GM19463 (cell line): ENCODE results near the gene ACTG1.

ENCODE experiments used
- ATAC-seq: cut with Tn5 transposase; IDR thresholded peaks from one replicate; pipeline ENCODE4 v1.9.1; 2021; ENCODE audit warnings: mild to moderate bottlenecking, moderate library complexity; ENCODE audit not compliant: unreplicated experiment

The ACTG1 gene

DNA sequence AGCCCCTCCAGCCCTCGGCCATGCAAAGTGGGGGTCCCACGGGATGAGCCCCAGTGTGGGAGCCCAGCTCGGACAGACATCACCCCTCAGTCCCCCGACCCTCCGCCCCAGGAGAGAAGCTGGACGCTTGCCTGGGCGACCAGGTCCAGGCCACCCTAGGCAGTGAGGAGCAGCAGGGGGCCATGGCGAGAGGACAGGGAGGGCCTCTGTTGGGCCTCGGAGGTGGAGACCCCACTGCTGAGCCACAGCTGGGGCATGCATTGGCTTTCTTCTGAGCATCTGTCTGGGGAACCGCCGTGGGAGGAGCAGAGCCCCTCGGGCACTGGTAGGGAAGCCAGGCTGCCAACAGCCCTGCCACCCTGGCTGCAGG is 13.0 kb downstream of the ACTG1 start:
- no peak for ATAC-seq

DNA sequence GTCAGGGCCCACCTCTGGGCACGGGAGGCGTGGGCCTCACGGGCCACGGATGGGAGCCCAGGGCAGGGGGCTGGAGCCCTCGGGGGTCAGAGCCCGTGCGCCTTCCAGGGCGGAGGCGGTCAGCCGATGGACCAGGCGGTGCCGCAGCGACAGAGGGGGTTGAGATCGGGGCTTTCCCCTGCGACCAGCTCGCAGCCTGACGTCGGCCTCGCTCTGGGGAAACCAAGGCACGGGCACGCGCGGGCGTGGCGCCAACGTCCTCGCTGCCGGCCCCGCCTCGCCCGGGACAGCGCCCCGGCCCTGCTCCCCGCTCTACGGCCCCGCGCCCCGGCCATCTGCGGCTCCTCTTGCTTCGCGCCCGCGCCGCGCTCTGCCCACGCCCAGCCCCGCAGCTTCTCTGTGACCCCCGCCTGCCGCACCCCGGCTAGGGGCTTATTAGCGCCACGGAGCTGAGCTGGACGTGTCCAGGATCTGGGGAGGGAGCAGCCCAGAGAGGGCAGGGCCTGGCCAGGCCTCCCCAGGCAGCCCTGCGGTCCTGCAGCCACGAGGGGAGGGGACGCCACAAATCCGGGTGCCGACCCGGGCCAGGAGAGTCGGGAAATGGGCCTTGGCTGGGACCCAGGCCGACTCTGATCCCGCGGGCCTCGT is 13.5 kb downstream of the ACTG1 start:
- ATAC-seq = no peak

DNA sequence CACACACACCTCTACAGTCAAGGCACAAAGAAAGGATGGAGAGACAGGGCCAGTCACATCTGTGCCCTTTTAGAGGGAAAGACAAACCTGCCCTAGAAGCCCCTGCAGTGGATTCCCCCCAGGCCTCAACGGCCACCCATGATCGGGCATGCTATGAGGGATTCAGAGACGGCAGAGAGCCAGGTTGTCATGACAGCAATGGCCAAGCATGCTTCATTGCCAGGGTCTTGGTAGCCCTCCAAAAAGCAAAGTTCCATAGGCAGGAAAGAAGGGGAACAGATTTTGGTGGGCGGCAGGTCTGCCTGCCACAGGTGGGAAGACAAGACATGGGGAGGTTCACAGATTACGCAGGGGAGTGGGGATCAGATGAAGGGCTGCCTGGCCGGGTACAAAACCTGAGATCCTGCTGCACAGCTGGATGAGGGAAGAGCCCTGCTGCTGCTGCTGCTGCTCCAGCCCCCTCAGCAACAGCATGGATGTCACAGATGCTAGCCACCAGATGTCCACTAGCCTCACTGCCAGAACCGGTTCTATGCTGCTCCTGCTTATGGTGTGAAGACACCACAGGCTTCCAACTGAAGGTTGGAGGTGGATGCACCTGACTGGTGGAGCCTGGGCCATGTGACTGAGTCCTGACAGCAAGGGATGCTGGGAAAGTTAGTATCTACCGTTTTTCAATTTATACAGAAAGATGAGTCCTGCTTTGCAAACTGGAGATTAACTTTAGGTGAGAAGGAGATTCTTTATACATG is 17.8 kb downstream of the ACTG1 start:
- no peak for ATAC-seq

DNA sequence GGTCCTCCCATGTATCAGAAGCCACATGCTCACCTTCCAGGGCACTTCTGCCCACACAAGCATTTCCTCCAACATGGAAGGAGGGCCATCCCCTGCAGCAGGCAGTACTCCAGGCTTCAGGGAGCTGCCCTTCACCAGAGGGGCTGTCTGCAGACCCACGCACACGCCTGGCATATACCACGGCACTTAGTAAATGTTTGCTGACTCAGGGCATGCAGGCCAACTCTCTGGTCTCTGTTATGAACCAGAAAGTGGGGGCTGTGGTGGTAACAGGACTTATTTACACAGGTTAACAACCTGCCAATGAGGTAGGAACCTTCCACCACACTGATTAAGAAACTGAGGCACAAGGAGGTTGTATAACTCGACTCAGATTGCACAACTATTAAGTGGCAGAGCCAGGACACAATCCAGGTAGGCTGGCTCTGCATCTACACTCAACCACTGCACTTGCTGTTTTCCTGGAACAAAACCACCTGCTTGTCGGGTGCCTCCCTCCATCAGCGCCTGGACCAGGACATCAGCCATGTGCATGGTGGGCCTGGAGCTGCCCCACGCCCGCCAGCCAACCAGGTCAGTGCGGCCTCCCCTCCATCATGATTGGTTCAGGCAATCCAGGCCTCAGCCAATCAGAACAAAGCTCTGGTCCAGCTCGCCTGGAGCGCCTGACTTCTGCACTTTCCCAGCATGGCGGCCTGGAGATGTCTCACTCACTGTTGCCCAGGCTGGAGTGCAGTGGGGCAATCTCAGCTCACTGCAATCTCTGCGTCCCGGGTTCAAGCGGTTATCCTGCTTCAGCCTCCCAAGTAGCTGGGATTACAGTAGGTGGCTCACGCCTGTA is 19.2 kb downstream of the ACTG1 start:
- ATAC-seq = no peak

DNA sequence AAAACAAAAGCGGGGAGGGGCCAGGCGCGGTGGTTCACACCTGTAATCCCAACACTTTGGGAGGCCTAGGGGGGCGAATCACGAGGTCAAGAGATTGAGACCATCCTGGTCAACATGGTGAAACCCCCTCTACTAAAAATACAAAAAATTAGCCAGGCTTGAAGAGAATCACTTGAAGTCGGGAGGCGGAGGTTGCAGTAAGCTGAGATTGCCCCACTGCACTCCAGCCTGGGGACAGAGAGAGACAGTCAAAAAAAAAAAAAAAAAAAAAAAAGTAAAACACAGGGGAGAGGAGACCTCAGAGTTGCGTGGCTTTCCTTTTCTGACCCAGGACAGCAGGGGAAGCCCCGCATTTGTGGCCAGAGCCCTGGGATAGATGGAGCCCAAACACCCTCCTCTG is 19.9 kb downstream of the ACTG1 start:
- no peak for ATAC-seq

DNA sequence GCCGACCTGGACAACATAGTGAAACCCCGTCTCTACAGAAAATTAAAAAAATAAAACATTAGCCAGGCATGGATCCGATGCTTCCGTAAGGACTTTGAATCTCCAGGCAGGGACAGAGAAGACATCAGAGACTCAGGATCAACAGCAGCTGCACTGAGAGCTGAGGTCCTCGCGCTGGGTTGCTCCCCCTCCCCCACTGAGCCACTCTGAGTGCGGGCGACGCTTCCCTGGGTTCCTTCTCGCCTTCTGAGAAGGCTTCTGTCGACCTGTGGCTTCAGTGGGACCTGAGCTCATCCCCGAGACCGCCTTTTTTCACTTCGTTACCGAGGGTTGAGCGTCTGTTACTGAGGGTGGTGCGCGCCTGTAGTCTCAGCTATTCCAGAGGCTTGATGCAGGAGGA is 20.4 kb downstream of the ACTG1 start:
- no peak for ATAC-seq

DNA sequence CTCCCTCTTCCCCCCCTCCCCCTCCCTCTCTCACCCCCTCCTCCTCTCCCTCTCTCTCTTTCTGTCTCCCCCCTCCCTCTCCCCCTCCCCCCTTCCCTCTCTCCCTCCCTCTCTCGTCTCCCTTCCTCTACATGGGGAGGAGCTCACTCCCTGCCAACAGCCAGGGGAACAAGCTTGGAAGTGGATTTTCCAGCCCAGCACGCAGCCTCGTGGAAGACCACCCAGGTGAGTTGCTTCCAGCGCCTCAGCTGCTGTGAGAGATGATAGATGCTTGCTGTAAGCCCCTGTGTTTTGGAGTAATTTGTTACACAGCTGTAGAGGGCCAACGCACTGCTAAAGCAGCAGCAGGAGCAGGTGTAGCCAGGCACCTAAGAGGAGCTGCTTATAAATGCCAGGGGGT is 20.8 kb downstream of the ACTG1 start:
- ATAC-seq = no peak

DNA sequence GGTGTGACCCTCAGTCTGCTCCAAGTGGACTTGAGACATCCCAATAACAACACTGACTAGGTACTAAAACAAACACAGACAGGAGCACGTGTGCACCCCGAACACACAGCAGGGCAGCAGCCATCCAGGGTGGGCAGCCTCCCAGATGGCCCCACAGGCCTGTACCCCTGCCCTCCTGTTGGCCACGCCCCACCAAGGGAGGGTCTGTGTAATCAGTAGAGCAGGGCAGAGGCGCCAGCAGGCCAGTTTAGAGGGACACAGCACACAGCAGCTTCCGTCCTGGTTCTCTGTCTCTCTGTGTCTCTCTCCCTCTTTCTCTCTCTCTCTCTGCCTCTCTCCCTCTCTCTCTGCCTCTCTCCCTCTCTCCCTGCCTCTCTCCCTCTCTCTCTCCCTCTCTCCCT is 21.4 kb downstream of the ACTG1 start:
- no peak for ATAC-seq

DNA sequence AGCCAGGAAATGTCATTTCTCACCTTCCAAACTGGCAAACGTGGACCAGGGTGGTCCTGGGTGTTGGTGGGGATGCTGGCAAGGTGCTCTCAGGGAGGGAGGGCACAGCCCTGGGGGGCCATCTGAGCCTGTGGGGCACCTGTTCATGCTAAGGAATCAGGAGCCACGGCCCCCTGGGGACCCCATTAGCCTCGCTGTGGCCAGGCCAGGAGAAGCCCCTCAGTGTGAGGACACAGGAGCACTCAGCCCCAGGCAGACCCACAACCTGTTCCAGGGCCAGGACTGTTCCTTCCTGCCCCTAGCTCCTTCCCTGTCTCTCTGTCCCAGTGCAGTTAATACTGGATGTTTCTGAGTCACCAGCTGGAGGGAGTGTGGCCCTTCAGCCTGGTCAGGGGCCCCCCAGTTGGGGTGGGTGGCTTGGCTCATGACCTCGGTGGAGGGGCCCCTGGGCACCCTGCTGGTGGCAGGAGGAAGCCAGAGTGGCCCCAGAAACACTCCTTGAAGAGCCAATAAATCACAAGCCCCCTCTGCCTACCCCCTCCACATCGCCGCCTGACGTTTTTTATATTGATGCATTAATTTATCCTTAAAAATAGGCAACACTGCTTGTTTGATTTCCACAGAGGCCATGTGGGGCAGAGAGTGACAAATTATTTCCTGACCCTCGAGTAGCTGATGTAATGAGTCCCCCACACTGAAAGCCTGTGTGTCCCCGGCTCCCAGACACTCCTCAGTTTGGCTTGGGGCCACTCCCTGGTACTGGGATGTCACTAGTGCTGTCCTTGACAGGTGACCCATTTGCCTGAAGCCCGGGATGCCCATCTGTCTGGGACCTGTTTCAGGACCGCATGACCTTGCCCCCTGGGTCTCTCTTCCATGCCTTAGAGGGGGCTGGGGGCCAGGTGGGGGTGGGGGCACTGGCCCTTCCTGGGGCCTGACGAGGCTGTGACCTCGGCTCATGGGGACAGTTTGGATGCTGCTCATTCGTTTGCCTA is 22.3 kb downstream of the ACTG1 start:
- no peak for ATAC-seq

DNA sequence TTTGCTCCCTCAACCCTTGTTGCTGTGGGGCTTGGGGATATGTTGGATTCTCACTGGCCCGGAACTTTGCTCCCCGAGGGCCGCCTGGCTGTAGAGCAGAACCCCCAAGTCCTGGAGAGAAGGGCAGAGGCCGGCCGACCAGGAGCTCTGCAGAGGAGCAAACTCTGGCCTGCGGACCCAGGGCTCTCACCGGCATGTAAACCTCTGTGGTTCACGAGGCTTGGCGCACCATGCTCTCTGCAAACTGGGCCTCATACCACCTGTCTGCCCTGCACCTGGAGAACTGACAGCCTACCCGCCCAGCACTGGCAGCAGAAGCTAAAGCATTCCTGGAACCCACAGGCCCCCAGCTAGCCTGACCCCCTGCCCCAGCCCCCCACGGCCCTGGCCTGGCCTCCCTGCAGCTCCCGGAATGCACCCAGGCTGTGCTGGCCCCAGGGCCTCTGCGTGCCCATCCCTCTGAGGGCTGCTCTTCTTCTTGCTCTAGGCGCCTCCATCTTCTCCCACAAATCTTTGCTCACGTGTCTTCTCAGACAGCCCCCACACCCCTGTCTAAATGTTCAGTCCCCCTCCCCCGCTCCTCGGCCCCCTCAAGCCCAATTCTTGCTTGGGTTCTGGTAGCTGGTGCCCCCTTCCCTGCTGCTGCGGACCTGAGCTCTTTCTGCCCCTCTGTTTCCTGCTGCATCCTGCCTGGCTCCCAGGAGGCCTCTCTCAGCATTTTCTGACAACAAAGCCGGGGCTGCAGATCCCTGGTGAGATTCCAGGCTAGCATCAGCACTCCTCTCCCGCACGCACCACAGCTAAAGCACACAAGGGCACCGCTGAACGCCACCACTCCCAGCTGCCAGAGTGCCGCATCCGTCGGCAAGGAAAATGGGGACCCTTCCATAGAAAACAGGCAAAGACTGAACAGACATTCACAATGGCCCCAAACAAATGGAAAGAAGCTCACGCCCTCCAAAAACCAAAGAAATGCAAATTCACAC is 23.3 kb downstream of the ACTG1 start:
- no peak for ATAC-seq

DNA sequence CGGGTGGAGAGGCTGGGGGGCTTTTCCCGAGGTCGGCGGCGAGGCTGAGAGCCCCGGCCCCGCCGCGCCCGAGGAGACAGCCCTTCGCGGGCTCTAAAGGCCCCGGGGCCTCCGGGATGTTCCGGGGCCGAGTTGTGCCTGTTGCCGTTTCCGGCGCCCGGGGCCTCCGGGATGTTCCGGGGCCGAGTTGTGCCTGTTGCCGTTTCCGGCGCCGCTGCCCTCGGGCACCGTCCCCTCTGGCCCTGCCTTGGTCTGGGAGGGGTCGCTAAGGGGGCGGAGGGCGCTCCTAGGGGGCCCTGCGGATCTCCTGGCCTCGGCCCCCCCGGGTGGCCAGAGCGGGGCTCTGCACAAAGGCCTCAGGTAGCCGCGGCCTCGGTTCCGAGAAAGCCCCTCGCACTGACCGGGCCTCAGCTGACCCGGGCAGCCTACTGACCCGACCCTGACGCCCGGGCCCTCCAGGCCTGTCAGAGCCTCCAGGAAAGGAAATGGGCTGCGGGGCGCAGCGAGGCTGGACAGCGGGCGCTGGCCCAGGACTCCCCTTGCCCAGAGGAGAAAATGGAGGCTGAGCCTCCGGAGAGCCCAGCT is 24.2 kb downstream of the ACTG1 start:
- ATAC-seq = peak; percentile 7

DNA sequence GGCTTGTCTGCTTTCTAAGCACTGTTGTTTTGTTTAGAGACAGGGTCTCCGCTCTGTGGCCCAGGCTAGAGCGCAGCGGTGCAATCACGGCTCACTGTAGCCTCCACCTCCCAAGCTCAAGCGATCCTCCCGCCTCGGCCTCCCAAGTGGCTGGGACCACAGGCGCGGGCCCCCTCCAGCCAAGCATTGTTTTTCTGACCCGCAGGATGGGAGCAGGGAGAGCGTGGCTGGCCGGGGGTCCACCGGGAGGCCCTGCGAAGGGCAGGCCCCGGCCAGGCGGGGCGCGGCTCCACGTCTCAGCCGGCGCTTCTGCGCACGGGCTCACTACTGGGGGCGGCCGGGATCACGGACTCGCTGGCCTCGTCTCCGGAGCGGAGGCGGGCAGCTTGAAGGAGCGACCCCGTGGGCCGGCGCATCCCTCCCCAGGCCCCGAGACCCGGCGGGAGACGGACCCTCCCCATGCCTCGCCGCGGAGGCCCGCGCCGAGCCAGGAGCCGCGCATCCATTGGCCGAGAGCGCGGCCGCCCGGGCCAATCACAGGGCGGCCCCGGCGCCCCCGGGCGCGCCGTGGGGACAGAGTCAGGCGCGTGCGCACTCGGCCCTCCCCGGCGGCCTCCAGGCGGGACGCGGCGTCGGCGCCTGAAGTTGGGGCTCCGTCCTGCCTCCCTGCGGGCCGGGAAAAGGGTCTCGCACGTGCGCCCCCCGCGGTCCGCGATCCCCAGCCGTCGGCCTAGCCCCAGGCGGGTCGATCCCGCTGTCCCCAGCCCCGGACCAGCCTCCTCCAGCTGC is 24.9 kb downstream of the ACTG1 start:
- peak; percentile 72 for ATAC-seq

DNA sequence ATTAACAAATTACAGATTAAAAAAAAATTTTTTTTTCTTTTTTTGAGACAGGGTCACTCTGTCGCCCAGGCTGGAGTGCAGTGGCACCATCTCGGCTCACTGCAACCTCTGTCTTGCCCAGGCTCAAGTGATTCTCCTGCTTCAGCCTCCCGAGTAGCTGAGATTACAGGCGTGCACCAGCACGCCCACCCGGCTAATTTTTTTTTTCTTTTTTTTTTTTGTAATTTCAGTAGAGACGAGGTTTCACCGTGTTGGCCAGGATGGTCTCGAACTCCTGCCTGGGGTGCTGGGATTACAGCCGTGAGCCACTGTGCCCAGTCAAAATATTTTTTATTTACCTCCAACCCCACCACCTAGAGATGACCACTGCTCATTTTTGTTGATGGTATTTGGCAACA is 25.5 kb downstream of the ACTG1 start:
- no peak for ATAC-seq

DNA sequence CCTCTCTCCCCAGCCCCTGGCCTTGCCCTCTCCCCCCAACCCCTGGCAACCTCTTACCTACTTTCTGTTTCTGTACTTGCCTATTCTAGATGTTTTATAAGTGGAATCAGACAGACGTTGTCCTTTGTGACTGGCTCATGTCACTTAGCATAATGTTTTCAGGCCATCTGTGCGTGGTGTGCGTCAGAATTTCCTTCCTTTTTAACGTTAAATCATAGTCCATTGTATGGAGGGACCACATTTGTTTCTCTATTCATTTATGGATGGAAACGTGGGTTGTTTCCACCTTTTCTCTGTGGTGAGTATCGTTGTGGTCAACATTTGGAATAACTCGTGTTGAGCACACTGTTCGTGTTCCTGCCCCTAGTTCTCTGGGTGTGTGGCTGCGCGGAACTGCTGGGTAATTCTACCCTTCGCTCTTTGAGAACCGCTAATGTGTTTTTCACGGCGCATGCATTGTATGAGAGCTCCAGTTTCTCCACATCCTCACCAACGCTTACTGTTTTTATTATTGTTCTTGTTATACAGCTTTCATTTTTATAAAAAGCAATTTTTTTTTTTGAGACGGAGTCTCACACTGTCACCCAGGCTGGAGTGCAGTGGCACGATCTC is 26.3 kb downstream of the ACTG1 start:
- ATAC-seq = no peak

DNA sequence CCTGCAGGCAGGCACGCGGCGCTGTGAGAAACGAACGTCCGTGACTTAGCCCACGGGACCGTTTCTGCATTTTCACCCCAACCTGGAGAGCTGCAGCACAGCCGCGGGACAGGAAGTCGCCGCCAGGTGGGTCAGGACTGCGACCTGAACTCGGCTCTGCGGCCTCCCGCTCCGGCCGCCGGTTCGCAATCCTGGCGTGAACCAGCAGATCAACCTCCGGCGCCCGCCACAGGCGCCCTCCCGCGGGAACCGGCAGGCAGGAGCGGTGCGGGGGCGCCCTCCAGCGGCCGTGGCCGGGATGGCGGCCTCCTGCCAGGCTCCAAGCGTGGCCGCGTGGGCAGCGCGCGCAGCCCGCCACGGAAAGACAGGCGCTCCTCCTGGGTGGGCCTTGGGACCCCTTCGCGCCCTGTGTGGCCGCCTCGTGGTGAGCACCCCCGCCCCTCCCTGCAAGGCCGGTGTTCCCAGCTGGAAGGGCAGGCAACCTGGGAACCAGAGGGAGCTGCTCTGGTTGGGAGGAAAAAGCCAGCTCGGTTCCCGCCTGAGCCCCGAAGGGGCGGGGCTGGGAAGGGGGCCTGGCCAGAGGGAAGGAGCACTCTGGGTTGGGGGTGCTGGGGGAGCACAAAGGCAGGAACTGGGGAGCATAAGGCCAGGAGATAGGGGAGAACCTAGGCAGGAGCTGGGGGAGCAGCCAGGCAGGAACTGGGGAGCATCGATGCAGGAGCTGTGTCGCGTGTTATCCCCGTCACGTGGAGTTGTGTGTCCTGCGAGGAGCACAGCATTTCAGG is 28.2 kb downstream of the ACTG1 start:
- peak; percentile 37 for ATAC-seq

DNA sequence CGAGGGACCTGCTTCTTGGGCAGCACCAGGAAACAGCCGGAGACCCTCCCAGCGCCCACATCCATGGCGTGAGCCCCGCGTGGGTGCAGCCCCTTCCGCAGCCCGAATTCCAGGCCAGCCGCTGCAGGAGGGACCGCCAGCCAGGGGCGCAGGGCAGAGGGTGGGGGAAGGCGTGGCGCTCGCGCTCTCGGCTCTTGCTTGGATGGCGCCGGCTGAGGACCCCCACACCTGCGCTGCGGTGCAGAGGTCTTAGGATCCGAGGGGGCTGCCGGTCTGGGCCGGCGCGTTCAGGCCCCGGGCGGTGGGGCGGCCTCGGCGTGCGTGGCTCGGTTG is 28.8 kb downstream of the ACTG1 start:
- no peak for ATAC-seq
